Stimulated activated memory B cell treated with anti-CD40 and anti-IgM and Interleukin-4, amounts not matched to agents 10 μg/mL and 1 μg/mL and 100 μg/mL, for 72 hours (primary cell): ENCODE data around the gene PAQR8.

Experiments
- ATAC-seq: fragments of 150-1000 bp; cut with Tn5 transposase; 2 replicates; pipeline ENCODE4 v1.10.0; 2021
- H3K27ac Mint-ChIP-seq: one replicate; pipeline ENCODE4 v1.8.0; 2022; ENCODE audit warnings: mild to moderate bottlenecking, mixed read lengths
- H3K27me3 Mint-ChIP-seq: one replicate; pipeline ENCODE4 v1.8.0; 2022; ENCODE audit warnings: mixed read lengths
- H3K36me3 Mint-ChIP-seq: one replicate; pipeline ENCODE4 v1.8.0; 2022; ENCODE audit warnings: mixed read lengths
- H3K4me1 Mint-ChIP-seq: one replicate; pipeline ENCODE4 v1.8.0; 2022; ENCODE audit warnings: mixed read lengths
- H3K4me3 Mint-ChIP-seq: one replicate; pipeline ENCODE4 v1.8.0; 2022; ENCODE audit warnings: mild to moderate bottlenecking, moderate library complexity, mixed read lengths
- H3K9me3 Mint-ChIP-seq: one replicate; pipeline ENCODE4 v1.8.0; 2022; ENCODE audit warnings: mixed read lengths

Gene PAQR8

GRCh38 chr6:52361945-52362442, at the start of gene PAQR8:
Gene PAQR8 (plus strand): TSS chr6:52362151. CDS start chr6:52403214, 41,063 bp downstream.
- Mint-ChIP-seq H3K27ac (peak within 1 kb of the TSS; percentile 92), H3K9me3 (no peaks in the 10 kb centered on the region), H3K4me3 (peak within 1 kb of the TSS; percentile 99), H3K36me3 (no peaks in the 10 kb centered on the region), H3K4me1 (peaks cover 30% of the 10 kb centered on the region), H3K27me3 (no peaks in the 10 kb centered on the region)
- ATAC-seq, result peak; percentile 97

GRCh38 chr6:52312461-52312860, 49.5 kb upstream of the PAQR8 start:
- Mint-ChIP-seq H3K36me3 (no peaks in the 10 kb centered on the region), H3K4me1 (peaks cover 19% of the 10 kb centered on the region), H3K4me3 (no peak overlapping the region), H3K27ac (no peak overlapping the region), H3K27me3 (no peaks in the 10 kb centered on the region), H3K9me3 (peaks cover under 1% of the 10 kb centered on the region)
- no peak for ATAC-seq

- Mint-ChIP-seq H3K4me3 (no peak overlapping the region), H3K9me3 (no peaks in the 10 kb centered on the region), H3K27ac (peak overlapping the region; percentile 7), H3K27me3 (no peaks in the 10 kb centered on the region), H3K36me3 (no peaks in the 10 kb centered on the region), H3K4me1 (peaks cover 26% of the 10 kb centered on the region)
- ATAC-seq, result no peak
Observed at GRCh38 chr6:52314752-52315151, 47.2 kb upstream of the PAQR8 start.

- Mint-ChIP-seq H3K27me3 (no peaks in the 10 kb centered on the region), H3K4me1 (peaks cover 19% of the 10 kb centered on the region), H3K27ac (no peak overlapping the region), H3K36me3 (no peaks in the 10 kb centered on the region), H3K4me3 (no peak overlapping the region), H3K9me3 (no peaks in the 10 kb centered on the region)
- no peak for ATAC-seq
Observed at GRCh38 chr6:52317211-52317610, 44.7 kb upstream of the PAQR8 start.

GRCh38 chr6:52317841-52318581, 43.9 kb upstream of the PAQR8 start:
- no peaks in the 10 kb centered on the region for H3K9me3 Mint-ChIP-seq
- no peak overlapping the region for H3K27ac Mint-ChIP-seq
- H3K36me3 Mint-ChIP-seq, result no peaks in the 10 kb centered on the region
- no peak overlapping the region for H3K4me3 Mint-ChIP-seq
- ATAC-seq, result peak; percentile 86
- peaks cover 19% of the 10 kb centered on the region for H3K4me1 Mint-ChIP-seq
- no peaks in the 10 kb centered on the region for H3K27me3 Mint-ChIP-seq

- no peaks in the 10 kb centered on the region for H3K9me3 Mint-ChIP-seq
- H3K4me3 Mint-ChIP-seq, result no peak overlapping the region
- H3K27me3 Mint-ChIP-seq, result no peaks in the 10 kb centered on the region
- no peak for ATAC-seq
- H3K27ac Mint-ChIP-seq, result no peak overlapping the region
- H3K4me1 Mint-ChIP-seq, result peaks cover 4% of the 10 kb centered on the region
- H3K36me3 Mint-ChIP-seq, result no peaks in the 10 kb centered on the region
Observed at GRCh38 chr6:52324189-52324588, 37.8 kb upstream of the PAQR8 start.

- H3K4me1 Mint-ChIP-seq, result peaks cover 8% of the 10 kb centered on the region
- no peaks in the 10 kb centered on the region for H3K27me3 Mint-ChIP-seq
- H3K9me3 Mint-ChIP-seq, result no peaks in the 10 kb centered on the region
- no peak for ATAC-seq
- H3K4me3 Mint-ChIP-seq, result no peak overlapping the region
- no peak overlapping the region for H3K27ac Mint-ChIP-seq
- H3K36me3 Mint-ChIP-seq, result no peaks in the 10 kb centered on the region
Observed at GRCh38 chr6:52325695-52326471, 36.1 kb upstream of the PAQR8 start.

GRCh38 chr6:52326540-52327364, 35.2 kb upstream of the PAQR8 start:
- H3K36me3 Mint-ChIP-seq, result no peaks in the 10 kb centered on the region
- H3K4me3 Mint-ChIP-seq, result no peak overlapping the region
- peaks cover 8% of the 10 kb centered on the region for H3K4me1 Mint-ChIP-seq
- no peak for ATAC-seq
- H3K27ac Mint-ChIP-seq, result no peak overlapping the region
- no peaks in the 10 kb centered on the region for H3K9me3 Mint-ChIP-seq
- H3K27me3 Mint-ChIP-seq, result no peaks in the 10 kb centered on the region

GRCh38 chr6:52328303-52328662, 33.7 kb upstream of the PAQR8 start:
- ATAC-seq, result no peak
- H3K4me3 Mint-ChIP-seq, result no peak overlapping the region
- no peaks in the 10 kb centered on the region for H3K36me3 Mint-ChIP-seq
- H3K27ac Mint-ChIP-seq, result no peak overlapping the region
- no peaks in the 10 kb centered on the region for H3K9me3 Mint-ChIP-seq
- peaks cover 13% of the 10 kb centered on the region for H3K4me1 Mint-ChIP-seq
- no peaks in the 10 kb centered on the region for H3K27me3 Mint-ChIP-seq

- ATAC-seq, result no peak
- no peaks in the 10 kb centered on the region for H3K9me3 Mint-ChIP-seq
- H3K27ac Mint-ChIP-seq, result no peak overlapping the region
- no peaks in the 10 kb centered on the region for H3K36me3 Mint-ChIP-seq
- no peak overlapping the region for H3K4me3 Mint-ChIP-seq
- H3K27me3 Mint-ChIP-seq, result no peaks in the 10 kb centered on the region
- peaks cover 18% of the 10 kb centered on the region for H3K4me1 Mint-ChIP-seq
Observed at GRCh38 chr6:52328729-52329128, 33.2 kb upstream of the PAQR8 start.

GRCh38 chr6:52330470-52330869, 31.5 kb upstream of the PAQR8 start:
- Mint-ChIP-seq H3K27ac (no peak overlapping the region), H3K27me3 (no peaks in the 10 kb centered on the region), H3K4me3 (no peak overlapping the region), H3K4me1 (peaks cover 27% of the 10 kb centered on the region), H3K36me3 (no peaks in the 10 kb centered on the region), H3K9me3 (no peaks in the 10 kb centered on the region)
- no peak for ATAC-seq

GRCh38 chr6:52331793-52332457, 30.0 kb upstream of the PAQR8 start:
- no peaks in the 10 kb centered on the region for H3K36me3 Mint-ChIP-seq

GRCh38 chr6:52333840-52334200, 28.1 kb upstream of the PAQR8 start:
- Mint-ChIP-seq H3K36me3 (no peaks in the 10 kb centered on the region), H3K4me3 (no peak overlapping the region), H3K27me3 (no peaks in the 10 kb centered on the region), H3K27ac (peak overlapping the region; percentile 26), H3K9me3 (no peaks in the 10 kb centered on the region), H3K4me1 (peaks cover 27% of the 10 kb centered on the region)
- no peak for ATAC-seq

More at GRCh38 chr6:52331793-52332457, 30.0 kb upstream of the PAQR8 start:
- Mint-ChIP-seq H3K27ac (no peak overlapping the region), H3K27me3 (no peaks in the 10 kb centered on the region), H3K4me1 (peaks cover 27% of the 10 kb centered on the region), H3K4me3 (no peak overlapping the region), H3K9me3 (no peaks in the 10 kb centered on the region)
- ATAC-seq, result no peak

GRCh38 chr6:52335576-52335975, 26.4 kb upstream of the PAQR8 start:
- H3K9me3 Mint-ChIP-seq, result no peaks in the 10 kb centered on the region
- H3K27ac Mint-ChIP-seq, result no peak overlapping the region
- no peak for ATAC-seq
- no peak overlapping the region for H3K4me3 Mint-ChIP-seq
- H3K4me1 Mint-ChIP-seq, result peaks cover 21% of the 10 kb centered on the region
- no peaks in the 10 kb centered on the region for H3K27me3 Mint-ChIP-seq
- no peaks in the 10 kb centered on the region for H3K36me3 Mint-ChIP-seq
